Chondrocyte (in vitro differentiated cells): ENCODE measurements around the gene FBXO48. TPM values are rescaled to one million over a fixed set of nuclear protein-coding genes. Genes with fewer than 3 reads are reported as not detected.

Source experiments
- DNase-seq: peaks from one replicate; pipeline ENCODE4 v3.0.0; 2021; ENCODE audit warnings: mixed read lengths, low spot score
- H3K27ac Mint-ChIP-seq: one replicate; pipeline ENCODE4 v1.8.0; 2021; ENCODE audit warnings: mild to moderate bottlenecking, moderate library complexity, mixed read lengths; ENCODE audit not compliant: unreplicated experiment
- H3K27me3 Mint-ChIP-seq: 2 replicates; pipeline ENCODE4 v1.8.0; 2021; ENCODE audit warnings: low read depth, mixed read lengths
- H3K36me3 Mint-ChIP-seq: 2 replicates; pipeline ENCODE4 v1.8.0; 2021; ENCODE audit warnings: low read depth, mixed read lengths
- H3K4me1 Mint-ChIP-seq: 2 replicates; pipeline ENCODE4 v1.8.0; 2021; ENCODE audit warnings: low read depth, mild to moderate bottlenecking, mixed read lengths
- H3K4me3 Mint-ChIP-seq: one replicate; pipeline ENCODE4 v1.8.0; 2021; ENCODE audit warnings: mild to moderate bottlenecking, moderate library complexity, mixed read lengths; ENCODE audit not compliant: unreplicated experiment
- H3K9me3 Mint-ChIP-seq: 2 replicates; pipeline ENCODE4 v1.8.0; 2021; ENCODE audit warnings: low read depth, mixed read lengths
- CTCF ChIP-seq: fragments of 200-600 bp; sonication (generic); IDR thresholded peaks from 2 replicates; pipeline ENCODE4 v1.5.0; 2021; ENCODE audit warnings: antibody characterized with exemption, mild to moderate bottlenecking, moderate library complexity
- total RNA-seq: library from RNA; stranded (reverse); gene quantifications from 3 replicates; pipeline ENCODE4 v1.2.1, GENCODE V29; 2021

Gene FBXO48
- total RNA-seq, 1 donor from 2014 or later: 0.55 TPM

- Mint-ChIP-seq H3K4me3 (no peak overlapping the region), H3K27ac (no peak overlapping the region), H3K4me1 (no peaks in the 10 kb centered on the region), H3K36me3 (peaks cover 5% of the 10 kb centered on the region), H3K9me3 (peaks cover 7% of the 10 kb centered on the region), H3K27me3 (no peaks in the 10 kb centered on the region)
- DNase-seq: no peak
- no peak for TF ChIP-seq CTCF
Observed at GRCh38 chr2:68512326-68512725, 45.2 kb upstream of the FBXO48 start.

DNA sequence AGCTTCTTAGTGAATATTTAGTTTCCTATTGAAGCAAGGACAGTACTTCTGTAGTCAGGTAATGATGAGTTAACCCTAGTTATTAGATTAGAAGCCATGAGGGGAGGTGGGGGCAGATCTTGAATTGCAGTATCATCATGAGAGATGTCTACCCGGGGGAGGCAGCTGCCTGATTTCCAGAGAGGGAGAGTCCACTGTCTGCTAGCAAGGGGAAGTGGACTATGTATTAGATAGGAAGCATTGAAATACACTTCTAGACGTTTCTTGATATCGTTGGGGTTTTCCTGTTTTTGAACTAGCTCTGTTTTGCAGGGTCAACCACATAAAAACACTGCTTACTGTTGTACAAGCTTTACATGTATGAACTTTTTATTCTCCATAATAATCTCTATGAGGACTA, 39.1 kb upstream of the FBXO48 start:
- no peak for DNase-seq
- Mint-ChIP-seq H3K27ac (no peak overlapping the region), H3K36me3 (peaks cover 9% of the 10 kb centered on the region), H3K9me3 (peaks cover 5% of the 10 kb centered on the region), H3K27me3 (no peaks in the 10 kb centered on the region), H3K4me1 (no peaks in the 10 kb centered on the region), H3K4me3 (no peak overlapping the region)
- TF ChIP-seq CTCF: no peak

DNA sequence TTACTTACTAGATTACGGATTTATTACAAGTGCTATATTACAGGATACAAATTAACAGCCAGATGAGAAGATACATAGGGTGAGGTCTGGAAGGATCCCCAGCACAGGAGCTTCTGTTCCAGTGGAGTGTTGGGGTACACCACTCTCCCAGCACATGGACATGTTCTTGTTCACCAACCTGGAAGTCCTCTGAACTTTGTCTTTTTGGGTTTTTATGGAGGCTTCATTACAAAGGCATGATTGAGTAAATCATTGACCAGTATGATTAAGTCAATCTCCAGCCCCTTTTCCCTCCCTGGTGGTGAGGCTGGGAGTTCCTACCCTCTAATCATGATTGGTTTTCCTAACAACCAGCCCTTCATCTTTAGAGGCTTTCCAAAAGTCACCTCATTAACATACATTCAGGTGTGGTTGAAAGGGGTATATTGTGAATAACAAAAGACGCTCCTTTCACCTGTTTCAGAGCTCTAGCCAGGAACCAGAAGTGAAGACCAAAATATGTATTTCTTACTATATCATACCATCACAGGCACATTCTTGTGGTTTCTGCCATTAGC, 38.6 kb upstream of the FBXO48 start:
- Mint-ChIP-seq H3K36me3 (peaks cover 9% of the 10 kb centered on the region), H3K27me3 (no peaks in the 10 kb centered on the region), H3K4me1 (no peaks in the 10 kb centered on the region), H3K27ac (no peak overlapping the region), H3K4me3 (no peak overlapping the region), H3K9me3 (peaks cover 5% of the 10 kb centered on the region)
- TF ChIP-seq CTCF: no peak
- no peak for DNase-seq

- peaks cover 2% of the 10 kb centered on the region for H3K9me3 Mint-ChIP-seq
- DNase-seq: no peak
- TF ChIP-seq CTCF: no peak
- H3K27me3 Mint-ChIP-seq: no peaks in the 10 kb centered on the region
- no peak overlapping the region for H3K27ac Mint-ChIP-seq
- H3K4me3 Mint-ChIP-seq: no peak overlapping the region
- H3K4me1 Mint-ChIP-seq: no peaks in the 10 kb centered on the region
- H3K36me3 Mint-ChIP-seq: peaks cover 5% of the 10 kb centered on the region
Observed at GRCh38 chr2:68501768-68502167, 34.7 kb upstream of the FBXO48 start.

DNA sequence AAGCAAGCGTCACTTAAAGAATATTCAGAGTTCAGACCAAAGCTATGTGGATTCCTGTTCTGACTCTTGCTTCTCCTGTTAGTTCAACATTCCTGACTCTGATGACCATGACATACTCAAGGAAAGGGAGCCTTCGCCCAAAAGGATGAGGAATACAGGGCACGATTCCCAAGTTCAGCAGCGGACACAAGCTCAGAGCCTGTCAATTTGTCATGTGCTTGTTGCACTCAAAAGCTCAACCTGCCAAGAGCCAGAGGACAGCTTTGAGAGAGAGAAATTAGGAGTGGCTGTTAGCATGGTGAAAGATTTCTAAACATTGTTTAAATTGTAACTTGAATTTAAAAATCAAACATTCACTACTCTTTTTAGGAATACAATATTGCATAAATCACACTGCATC, 33.6 kb upstream of the FBXO48 start:
- no peaks in the 10 kb centered on the region for H3K27me3 Mint-ChIP-seq
- no peak for DNase-seq
- H3K27ac Mint-ChIP-seq: no peak overlapping the region
- no peak for TF ChIP-seq CTCF
- peaks cover 6% of the 10 kb centered on the region for H3K36me3 Mint-ChIP-seq
- H3K4me3 Mint-ChIP-seq: no peak overlapping the region
- H3K4me1 Mint-ChIP-seq: no peaks in the 10 kb centered on the region
- peaks cover 7% of the 10 kb centered on the region for H3K9me3 Mint-ChIP-seq
